Liver (tissue), 9 donors: Measurements from ENCODE around the gene NEURL1. TPM values are rescaled to one million over a fixed set of nuclear protein-coding genes. Genes with fewer than 3 reads are reported as not detected.

Experiments
- DNase-seq: peaks from one replicate; pipeline ENCODE4 v3.0.0-alpha.2; 2017; ENCODE audit warnings: low spot score
- H3K27ac ChIP-seq, 2 donors: one replicate each; pipeline ENCODE4 v1.7.0; 2013; ENCODE audit warnings: inconsistent platforms in 2 of 2, low read length in 2 of 2, control low read depth in 1 of 2, low read depth in 1 of 2, mild to moderate bottlenecking in 1 of 2
- H3K27me3 ChIP-seq, 4 donors: one replicate each; pipeline versions ENCODE4 v1.6.1 to v1.7.0; 2013; ENCODE audit warnings: low read length in 3 of 4, inconsistent platforms in 1 of 4, mild to moderate bottlenecking in 1 of 4, moderate library complexity in 1 of 4; ENCODE audit not compliant: control insufficient read depth in 4 of 4, insufficient read depth in 4 of 4
- H3K36me3 ChIP-seq, 4 donors: one replicate each; pipeline versions ENCODE4 v1.6.1 to v1.7.0; 2013; ENCODE audit warnings: low read length in 3 of 4, mild to moderate bottlenecking in 3 of 4, low read depth in 1 of 4, moderate library complexity in 1 of 4; ENCODE audit not compliant: control insufficient read depth in 4 of 4, insufficient read depth in 3 of 4
- H3K4me1 ChIP-seq, 4 donors: one replicate each; pipeline versions ENCODE4 v1.6.1 to v1.7.0; 2013; ENCODE audit warnings: low read length in 3 of 4, mild to moderate bottlenecking in 3 of 4, moderate library complexity in 1 of 4; ENCODE audit not compliant: control insufficient read depth in 4 of 4, insufficient read depth in 4 of 4
- H3K4me3 ChIP-seq, 3 donors: one replicate each; pipeline versions ENCODE4 v1.6.1 to v1.7.0; 2013; ENCODE audit warnings: low read length in 3 of 3, control low read depth in 1 of 3, low read depth in 1 of 3, mild to moderate bottlenecking in 1 of 3
- H3K9ac ChIP-seq, 2 donors: one replicate each; pipeline ENCODE4 v1.7.0; 2013; ENCODE audit warnings: low read length in 2 of 2, mild to moderate bottlenecking in 2 of 2, moderate library complexity in 2 of 2, control low read depth in 1 of 2, low read depth in 1 of 2
- H3K9me3 ChIP-seq, 4 donors: one replicate each; pipeline versions ENCODE4 v1.6.1 to v1.7.0; 2013; ENCODE audit warnings: low read length in 3 of 4; ENCODE audit not compliant: control insufficient read depth in 4 of 4
- EGR1 ChIP-seq, 2 donors: IDR thresholded peaks; 2 replicates each; pipeline ENCODE4 v1.6.1; 2016 to 2018; ENCODE audit warnings: antibody characterized with exemption in 2 of 2, low read depth in 2 of 2
- FOXA1 ChIP-seq: IDR thresholded peaks from 2 replicates; pipeline ENCODE4 v1.6.1; 2016; ENCODE audit warnings: antibody characterized with exemption
- FOXA2 ChIP-seq: IDR thresholded peaks from 2 replicates; pipeline ENCODE4 v1.6.1; 2016; ENCODE audit warnings: antibody characterized with exemption
- HNF4A ChIP-seq, 2 donors: conservative IDR thresholded peaks; 2 replicates each; pipeline ENCODE4 v1.6.1; 2016; ENCODE audit warnings: antibody characterized with exemption in 2 of 2, mild to moderate bottlenecking in 2 of 2
- HNF4G ChIP-seq: IDR thresholded peaks from 2 replicates; pipeline ENCODE4 v1.6.1; 2016; ENCODE audit warnings: antibody characterized with exemption
- JUND ChIP-seq, 2 donors: IDR thresholded peaks; 2 replicates each; pipeline ENCODE4 v1.6.1; 2016; ENCODE audit warnings: antibody characterized with exemption in 2 of 2
- NR2F2 ChIP-seq: IDR thresholded peaks from 2 replicates; pipeline ENCODE4 v1.6.1; 2016; ENCODE audit warnings: antibody characterized with exemption
- RAD21 ChIP-seq, 2 donors: IDR thresholded peaks; 2 replicates each; pipeline ENCODE4 v1.6.1; 2016; ENCODE audit warnings: antibody characterized with exemption in 2 of 2, mild to moderate bottlenecking in 2 of 2
- RXRA ChIP-seq, 2 donors: IDR thresholded peaks; 2 replicates each; pipeline ENCODE4 v1.6.1; 2017 to 2018; ENCODE audit warnings: antibody characterized with exemption in 2 of 2, mild to moderate bottlenecking in 1 of 2
- SP1 ChIP-seq: IDR thresholded peaks from 2 replicates; pipeline ENCODE4 v1.6.1; 2018; ENCODE audit warnings: antibody characterized with exemption, mild to moderate bottlenecking
- YY1 ChIP-seq: IDR thresholded peaks from 2 replicates; pipeline ENCODE4 v1.6.1; 2016; ENCODE audit warnings: antibody characterized with exemption, mild to moderate bottlenecking
- WGBS: extraction: QIAGEN DNeasy Blood & Tissue Kit; methylation state at CpG from one replicate; pipeline ENCODE4 v1.1.7; 2013; 5-methylcytosine and 5-hydroxymethylcytosine counted together
- polyA plus RNA-seq, 2 donors: library from polyadenylated mRNA; stranded (reverse) in 1 of 2; unstranded in 1 of 2; fragments of 200-250 nt in 1 of 2; fragments of >200 nt in 1 of 2; fragmentation: Nextera tagmentation in 1 of 2; extraction: Ambion mirVana in 1 of 2; gene quantifications; one replicate each; pipeline versions ENCODE4 v1.2.1 to v1.2.3, GENCODE V29; 2013 to 2015
- total RNA-seq, 2 donors: library from RNA; depleted of rRNA; stranded (reverse); fragments of >200 nt; gene quantifications; one replicate each; pipeline ENCODE4 v1.2.3, GENCODE V29; 2014
- TF ChIP-seq, protein P1 (sequence below): IDR thresholded peaks from 2 replicates; pipeline ENCODE4 v1.6.1; 2016; ENCODE audit warnings: antibody characterized with exemption
- TF ChIP-seq, protein P2 (sequence below): IDR thresholded peaks from 2 replicates; pipeline ENCODE4 v1.6.1; 2016; ENCODE audit warnings: antibody characterized with exemption
- TF ChIP-seq, protein P3 (sequence below): IDR thresholded peaks from 2 replicates; pipeline ENCODE4 v1.6.1; 2016; ENCODE audit warnings: antibody characterized with exemption, mild to moderate bottlenecking
- TF ChIP-seq, protein P4 (sequence below): fragments of 150-350 bp; IDR thresholded peaks from 2 replicates; pipeline ENCODE4 v1.5.1; 2017; ENCODE audit warnings: improper control_type of control experiment, low read depth, low read length; ENCODE audit not compliant: missing input control
- donor health status: healthy.
- donor health status: healthy.
- donor health status: healthy.
- donor health status: healthy.
- donor health status: healthy.

NEURL1 gene
- total and polyA plus RNA-seq, 4 donors, result 0.11 to 3.9 (median 0.74) TPM

DNA sequence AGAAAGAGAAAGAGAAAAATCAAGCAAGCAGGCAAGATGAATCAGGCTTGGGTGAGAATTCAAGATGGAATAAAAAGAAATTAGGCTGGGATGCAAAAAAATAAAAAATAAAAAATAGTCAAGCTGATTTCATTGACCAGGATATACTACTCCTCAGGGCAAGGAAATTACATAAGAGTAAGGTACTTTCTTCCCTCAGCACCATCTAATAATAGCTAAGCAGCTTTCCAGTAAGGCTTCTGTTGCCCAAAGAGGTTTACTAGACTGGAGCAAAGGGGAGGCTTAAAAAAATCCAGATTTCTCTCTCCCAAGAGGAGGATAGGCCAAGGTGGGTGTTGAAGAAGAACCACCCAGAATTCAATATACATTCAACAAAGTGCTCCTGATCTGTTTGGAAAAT lies 93.6 kb downstream of the NEURL1 start (continued):
- TF ChIP-seq, protein P1, sequence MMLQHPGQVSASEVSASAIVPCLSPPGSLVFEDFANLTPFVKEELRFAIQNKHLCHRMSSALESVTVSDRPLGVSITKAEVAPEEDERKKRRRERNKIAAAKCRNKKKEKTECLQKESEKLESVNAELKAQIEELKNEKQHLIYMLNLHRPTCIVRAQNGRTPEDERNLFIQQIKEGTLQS, result no peak
- no peak for TF ChIP-seq NR2F2
- no peak for TF ChIP-seq EGR1 (IDR thresholded peaks at IDR 0.05; ENCODE audit: low read depth in 2 of 2)

DNA sequence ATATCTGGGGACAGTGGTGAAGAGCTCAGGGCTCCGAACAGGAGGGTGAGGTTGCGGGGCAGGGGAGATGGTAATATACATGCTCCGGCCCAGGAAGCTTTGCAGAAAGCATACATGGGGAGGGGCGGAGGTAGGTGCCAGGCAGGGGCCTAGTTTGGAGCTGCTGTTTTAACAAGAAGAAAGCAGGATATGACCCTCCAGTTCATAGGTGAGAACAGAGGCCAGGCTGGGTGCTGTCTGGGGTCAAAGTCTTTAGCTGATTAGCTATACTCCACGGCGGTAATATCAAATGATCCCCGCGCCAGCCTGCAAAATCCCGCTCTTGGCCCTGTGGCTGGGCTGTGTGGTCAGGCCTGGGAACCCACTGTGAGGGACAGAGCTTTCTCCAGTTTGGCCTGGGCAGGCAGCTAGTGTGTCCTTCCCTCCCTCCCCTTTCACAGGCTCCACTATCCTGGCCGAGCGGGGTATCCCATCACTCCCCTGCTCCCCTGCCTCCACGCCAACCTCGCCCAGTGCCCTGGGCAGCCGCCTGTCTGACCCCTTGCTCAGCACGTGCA lies 95.6 kb downstream of the NEURL1 start:
- H3K27me3 ChIP-seq, result no peaks in the 10 kb centered on the region
- 65% methylated on average over 15 of the region's 15 CpGs for WGBS
- peak; percentile 55 to 65 for TF ChIP-seq HNF4A (conservative IDR thresholded peaks at IDR 0.05)
- peak in 1 of 2 donors; percentile 13 for TF ChIP-seq RXRA (IDR thresholded peaks at IDR 0.05)
- no peak for TF ChIP-seq RAD21 (IDR thresholded peaks at IDR 0.05)
- TF ChIP-seq HNF4G, result no peak
- TF ChIP-seq, protein P1, result no peak
- TF ChIP-seq, protein P2, sequence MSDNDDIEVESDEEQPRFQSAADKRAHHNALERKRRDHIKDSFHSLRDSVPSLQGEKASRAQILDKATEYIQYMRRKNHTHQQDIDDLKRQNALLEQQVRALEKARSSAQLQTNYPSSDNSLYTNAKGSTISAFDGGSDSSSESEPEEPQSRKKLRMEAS, result no peak
- TF ChIP-seq, protein P3, sequence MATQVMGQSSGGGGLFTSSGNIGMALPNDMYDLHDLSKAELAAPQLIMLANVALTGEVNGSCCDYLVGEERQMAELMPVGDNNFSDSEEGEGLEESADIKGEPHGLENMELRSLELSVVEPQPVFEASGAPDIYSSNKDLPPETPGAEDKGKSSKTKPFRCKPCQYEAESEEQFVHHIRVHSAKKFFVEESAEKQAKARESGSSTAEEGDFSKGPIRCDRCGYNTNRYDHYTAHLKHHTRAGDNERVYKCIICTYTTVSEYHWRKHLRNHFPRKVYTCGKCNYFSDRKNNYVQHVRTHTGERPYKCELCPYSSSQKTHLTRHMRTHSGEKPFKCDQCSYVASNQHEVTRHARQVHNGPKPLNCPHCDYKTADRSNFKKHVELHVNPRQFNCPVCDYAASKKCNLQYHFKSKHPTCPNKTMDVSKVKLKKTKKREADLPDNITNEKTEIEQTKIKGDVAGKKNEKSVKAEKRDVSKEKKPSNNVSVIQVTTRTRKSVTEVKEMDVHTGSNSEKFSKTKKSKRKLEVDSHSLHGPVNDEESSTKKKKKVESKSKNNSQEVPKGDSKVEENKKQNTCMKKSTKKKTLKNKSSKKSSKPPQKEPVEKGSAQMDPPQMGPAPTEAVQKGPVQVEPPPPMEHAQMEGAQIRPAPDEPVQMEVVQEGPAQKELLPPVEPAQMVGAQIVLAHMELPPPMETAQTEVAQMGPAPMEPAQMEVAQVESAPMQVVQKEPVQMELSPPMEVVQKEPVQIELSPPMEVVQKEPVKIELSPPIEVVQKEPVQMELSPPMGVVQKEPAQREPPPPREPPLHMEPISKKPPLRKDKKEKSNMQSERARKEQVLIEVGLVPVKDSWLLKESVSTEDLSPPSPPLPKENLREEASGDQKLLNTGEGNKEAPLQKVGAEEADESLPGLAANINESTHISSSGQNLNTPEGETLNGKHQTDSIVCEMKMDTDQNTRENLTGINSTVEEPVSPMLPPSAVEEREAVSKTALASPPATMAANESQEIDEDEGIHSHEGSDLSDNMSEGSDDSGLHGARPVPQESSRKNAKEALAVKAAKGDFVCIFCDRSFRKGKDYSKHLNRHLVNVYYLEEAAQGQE, result no peak
- no peak for TF ChIP-seq SP1
- no peak for TF ChIP-seq EGR1 (IDR thresholded peaks at IDR 0.05; ENCODE audit: low read depth in 2 of 2)
- TF ChIP-seq FOXA2, result no peak
- no peak for TF ChIP-seq JUND (IDR thresholded peaks at IDR 0.05)
- TF ChIP-seq, protein P4, sequence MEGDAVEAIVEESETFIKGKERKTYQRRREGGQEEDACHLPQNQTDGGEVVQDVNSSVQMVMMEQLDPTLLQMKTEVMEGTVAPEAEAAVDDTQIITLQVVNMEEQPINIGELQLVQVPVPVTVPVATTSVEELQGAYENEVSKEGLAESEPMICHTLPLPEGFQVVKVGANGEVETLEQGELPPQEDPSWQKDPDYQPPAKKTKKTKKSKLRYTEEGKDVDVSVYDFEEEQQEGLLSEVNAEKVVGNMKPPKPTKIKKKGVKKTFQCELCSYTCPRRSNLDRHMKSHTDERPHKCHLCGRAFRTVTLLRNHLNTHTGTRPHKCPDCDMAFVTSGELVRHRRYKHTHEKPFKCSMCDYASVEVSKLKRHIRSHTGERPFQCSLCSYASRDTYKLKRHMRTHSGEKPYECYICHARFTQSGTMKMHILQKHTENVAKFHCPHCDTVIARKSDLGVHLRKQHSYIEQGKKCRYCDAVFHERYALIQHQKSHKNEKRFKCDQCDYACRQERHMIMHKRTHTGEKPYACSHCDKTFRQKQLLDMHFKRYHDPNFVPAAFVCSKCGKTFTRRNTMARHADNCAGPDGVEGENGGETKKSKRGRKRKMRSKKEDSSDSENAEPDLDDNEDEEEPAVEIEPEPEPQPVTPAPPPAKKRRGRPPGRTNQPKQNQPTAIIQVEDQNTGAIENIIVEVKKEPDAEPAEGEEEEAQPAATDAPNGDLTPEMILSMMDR, result no peak
- TF ChIP-seq FOXA1, result no peak
- TF ChIP-seq YY1, result no peak
- no peak overlapping the region for H3K4me3 ChIP-seq
- H3K9me3 ChIP-seq, result peaks cover 0 to 4% (median 0%) of the 10 kb centered on the region in 4 donors
- H3K27ac ChIP-seq, result no peak overlapping the region
- DNase-seq, result no peak
- H3K4me1 ChIP-seq, result peaks cover 0 to 11% (median 7%) of the 10 kb centered on the region in 4 donors
- no peak overlapping the region for H3K9ac ChIP-seq
- H3K36me3 ChIP-seq, result peaks cover 0 to 3% (median 0%) of the 10 kb centered on the region in 4 donors

DNA sequence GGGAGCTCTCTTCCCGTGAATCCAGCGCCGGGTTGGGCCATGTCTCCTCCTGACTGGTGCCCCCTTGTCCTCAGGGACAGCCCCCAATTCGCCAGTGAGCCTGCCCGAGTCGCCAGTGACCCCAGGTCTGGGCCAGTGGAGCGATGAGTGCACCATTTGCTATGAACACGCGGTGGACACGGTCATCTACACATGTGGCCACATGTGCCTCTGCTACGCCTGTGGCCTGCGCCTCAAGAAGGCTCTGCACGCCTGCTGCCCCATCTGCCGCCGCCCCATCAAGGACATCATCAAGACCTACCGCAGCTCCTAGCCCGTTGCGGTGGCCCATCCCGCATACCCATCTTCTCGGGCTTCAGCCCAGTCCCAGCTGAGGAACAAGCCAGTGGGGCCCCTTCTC lies 96.6 kb downstream of the NEURL1 start:
- TF ChIP-seq FOXA2 (no peak), JUND (IDR thresholded peaks at IDR 0.05) (no peak), YY1 (no peak), HNF4A (conservative IDR thresholded peaks at IDR 0.05) (no peak), RXRA (IDR thresholded peaks at IDR 0.05) (no peak)
- TF ChIP-seq, protein P4, result no peak
- TF ChIP-seq, protein P3, result no peak
- H3K9ac ChIP-seq, result no peak overlapping the region
- H3K4me1 ChIP-seq, result peaks cover 0 to 10% (median 4%) of the 10 kb centered on the region in 4 donors
- H3K4me3 ChIP-seq, result no peak overlapping the region
- no peaks in the 10 kb centered on the region for H3K9me3 ChIP-seq
- no peaks in the 10 kb centered on the region for H3K27me3 ChIP-seq
- peaks cover 0 to 3% (median 0%) of the 10 kb centered on the region in 4 donors for H3K36me3 ChIP-seq
- WGBS, result 96% methylated on average over 20 of the region's 20 CpGs
- DNase-seq, result no peak
- no peak overlapping the region for H3K27ac ChIP-seq
